GM12801 (cell line): ENCODE results near the gene MEGF10.

ENCODE experiments used
- TF ChIP-seq, protein P1 (sequence below): IDR thresholded peaks from one replicate; pipeline ENCODE4 v1.5.1; 2011; ENCODE audit warnings: control low read depth; ENCODE audit not compliant: insufficient read length; ENCODE audit errors: extremely low read depth

MEGF10 gene

DNA sequence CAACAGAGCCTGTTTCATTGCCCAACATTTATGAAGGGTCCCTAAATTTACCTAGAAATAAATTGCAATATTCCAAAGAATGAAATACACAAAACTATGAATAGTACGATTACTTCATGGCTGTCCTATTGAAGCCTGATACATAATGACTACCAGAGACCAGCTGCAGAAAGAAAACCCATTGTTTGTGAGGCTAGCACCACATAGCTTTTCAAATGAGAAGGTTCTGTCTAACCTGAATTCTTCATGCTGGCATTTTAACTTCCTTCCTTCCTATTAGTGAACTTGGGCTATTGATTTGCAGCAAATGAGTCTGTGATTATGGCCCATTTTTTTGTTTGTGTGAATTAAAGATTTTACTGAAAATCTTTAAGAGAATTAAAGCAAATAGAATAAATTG, 47.3 kb downstream of the MEGF10 start:
- TF ChIP-seq, protein P1, sequence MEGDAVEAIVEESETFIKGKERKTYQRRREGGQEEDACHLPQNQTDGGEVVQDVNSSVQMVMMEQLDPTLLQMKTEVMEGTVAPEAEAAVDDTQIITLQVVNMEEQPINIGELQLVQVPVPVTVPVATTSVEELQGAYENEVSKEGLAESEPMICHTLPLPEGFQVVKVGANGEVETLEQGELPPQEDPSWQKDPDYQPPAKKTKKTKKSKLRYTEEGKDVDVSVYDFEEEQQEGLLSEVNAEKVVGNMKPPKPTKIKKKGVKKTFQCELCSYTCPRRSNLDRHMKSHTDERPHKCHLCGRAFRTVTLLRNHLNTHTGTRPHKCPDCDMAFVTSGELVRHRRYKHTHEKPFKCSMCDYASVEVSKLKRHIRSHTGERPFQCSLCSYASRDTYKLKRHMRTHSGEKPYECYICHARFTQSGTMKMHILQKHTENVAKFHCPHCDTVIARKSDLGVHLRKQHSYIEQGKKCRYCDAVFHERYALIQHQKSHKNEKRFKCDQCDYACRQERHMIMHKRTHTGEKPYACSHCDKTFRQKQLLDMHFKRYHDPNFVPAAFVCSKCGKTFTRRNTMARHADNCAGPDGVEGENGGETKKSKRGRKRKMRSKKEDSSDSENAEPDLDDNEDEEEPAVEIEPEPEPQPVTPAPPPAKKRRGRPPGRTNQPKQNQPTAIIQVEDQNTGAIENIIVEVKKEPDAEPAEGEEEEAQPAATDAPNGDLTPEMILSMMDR = no peak

DNA sequence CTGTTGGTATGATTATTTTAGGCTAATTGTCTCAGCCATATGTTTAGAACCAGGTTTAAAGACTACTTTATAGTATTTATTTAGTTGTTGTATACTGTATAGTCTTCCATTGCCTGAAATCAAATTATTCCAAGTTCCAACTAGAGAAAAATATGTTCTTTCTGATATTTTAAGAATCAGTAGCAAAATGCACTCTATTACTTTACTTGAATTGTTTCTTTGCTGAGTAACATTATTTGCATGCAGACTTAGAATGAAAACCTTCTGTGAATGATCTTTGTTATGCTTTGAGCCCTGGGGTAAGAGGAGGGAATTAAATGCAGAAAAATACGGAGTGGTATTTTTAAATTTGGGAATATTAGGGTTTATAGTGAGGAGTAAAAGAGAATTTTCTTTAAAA, 47.9 kb downstream of the MEGF10 start:
- TF ChIP-seq, protein P1 = no peak

DNA sequence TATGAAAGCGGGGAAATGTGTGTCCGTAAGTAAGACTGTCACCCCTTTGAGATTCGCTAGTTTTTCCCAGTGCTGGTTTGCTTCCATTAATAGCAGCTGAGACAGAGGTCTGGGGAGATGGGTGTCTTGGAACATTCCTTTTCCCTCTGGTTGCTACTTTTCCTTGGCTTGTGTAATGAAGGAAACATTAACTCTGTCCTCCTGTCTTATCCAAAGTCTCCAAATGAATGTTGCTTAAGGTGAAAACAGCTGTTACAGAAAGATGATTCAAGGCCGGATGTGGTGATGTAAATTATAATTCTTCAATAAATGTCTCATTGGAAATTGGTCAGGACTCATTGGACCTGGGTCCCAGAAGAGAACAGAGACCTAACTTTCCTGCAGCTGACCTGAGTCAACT, 50.0 kb downstream of the MEGF10 start:
- TF ChIP-seq, protein P1 = no peak

DNA sequence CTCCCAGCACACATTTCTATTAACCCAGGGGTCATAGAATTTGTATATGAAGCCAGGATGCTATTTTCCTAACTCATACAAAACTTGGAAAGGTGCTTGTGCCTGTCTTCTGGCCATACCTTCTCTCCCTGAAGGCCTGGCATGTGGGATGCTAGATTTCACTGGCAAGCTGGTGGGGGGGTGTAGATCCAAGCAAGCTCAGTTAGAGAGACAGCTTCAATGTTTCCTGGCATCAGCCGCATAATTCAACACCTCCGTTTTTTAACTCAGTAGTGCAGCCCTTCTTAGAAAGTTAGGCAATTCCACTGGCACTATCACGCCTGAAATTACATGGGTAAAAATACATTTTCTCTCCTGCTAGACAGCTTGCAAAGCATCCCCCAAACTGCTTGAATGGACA, 51.8 kb downstream of the MEGF10 start:
- TF ChIP-seq, protein P1 = no peak

DNA sequence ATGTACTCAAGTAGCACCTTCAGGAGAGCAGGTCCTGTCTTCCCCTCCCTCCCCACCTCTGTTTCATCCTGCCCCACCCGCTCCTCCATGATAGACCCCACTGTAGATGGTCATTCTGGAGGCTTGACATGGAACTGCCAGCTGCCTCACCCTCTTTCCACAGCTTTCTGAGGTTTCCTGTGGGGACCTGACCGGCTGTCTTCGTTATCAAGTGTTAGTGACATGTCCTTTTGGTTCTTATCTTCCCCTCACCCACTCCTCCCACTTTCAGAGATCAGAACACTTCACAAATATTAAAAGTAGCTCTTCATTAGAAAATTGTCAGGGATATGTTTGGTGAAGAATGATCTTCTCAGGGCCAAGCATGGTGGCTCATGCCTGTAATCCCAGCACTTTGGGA, 52.7 kb downstream of the MEGF10 start:
- TF ChIP-seq, protein P1 = no peak

DNA sequence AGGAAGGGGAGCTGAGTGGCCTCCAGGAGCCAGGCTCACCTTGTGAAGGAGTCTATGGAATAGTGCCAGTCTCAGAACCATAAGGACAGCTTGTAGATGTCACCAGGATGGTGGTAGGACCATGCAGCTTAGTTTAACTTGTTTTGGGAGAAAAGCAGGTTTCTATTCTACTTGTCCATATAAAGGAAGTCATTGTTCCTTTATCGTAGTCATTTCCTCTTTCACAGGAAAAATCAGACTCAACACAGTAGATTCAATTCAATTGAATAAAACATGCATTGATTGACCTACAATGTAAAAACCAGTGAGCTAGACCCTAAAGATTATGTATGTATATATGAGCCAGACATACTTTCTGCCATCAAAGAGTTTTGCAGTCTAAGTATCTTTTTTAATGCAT, 53.3 kb downstream of the MEGF10 start:
- TF ChIP-seq, protein P1 = no peak

DNA sequence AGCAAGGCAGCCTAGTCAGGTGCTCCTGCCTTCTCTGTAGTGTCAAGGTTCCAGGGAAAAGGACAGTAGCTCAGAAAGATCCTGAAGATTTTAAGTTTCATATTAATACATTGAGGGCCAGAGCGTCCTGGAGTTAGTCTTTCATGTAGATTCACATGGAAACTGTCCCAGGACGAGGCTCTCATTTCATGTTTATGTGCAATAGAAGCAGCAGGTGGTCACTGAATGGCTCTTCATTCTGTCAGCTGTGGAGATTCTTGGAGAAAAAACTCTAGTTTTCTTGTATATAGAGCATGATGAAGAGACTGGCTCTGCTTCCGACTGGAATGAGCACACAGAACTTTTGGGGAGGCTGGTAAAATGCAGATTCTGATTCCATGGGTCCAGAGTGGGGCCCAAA, 54.3 kb downstream of the MEGF10 start:
- TF ChIP-seq, protein P1 = no peak

DNA sequence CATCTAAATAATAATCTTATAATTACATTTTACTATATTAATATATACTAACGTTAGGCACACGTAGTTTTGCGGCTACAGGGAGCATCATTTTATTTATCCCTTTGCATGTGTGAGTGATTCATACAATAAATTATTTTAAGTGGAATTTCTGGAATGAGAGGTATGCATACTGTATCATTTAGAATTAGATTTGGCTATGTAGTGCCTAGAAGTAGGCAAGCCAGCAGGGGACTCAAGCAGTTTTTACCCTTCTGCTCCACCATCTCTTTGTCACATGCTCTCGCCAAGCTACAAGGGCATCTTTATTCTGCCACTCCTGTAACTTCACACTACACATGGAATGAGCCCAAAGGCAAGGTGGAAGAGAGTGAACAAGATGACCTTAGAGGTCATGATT, 60.8 kb downstream of the MEGF10 start:
- TF ChIP-seq, protein P1 = no peak
